Activated T-cell treated with anti-CD3 and anti-CD28 coated beads for 48 hours (primary cell): ENCODE data around the gene KCNQ1.

ENCODE experiments used
- DNase-seq: peaks from one replicate; pipeline ENCODE4 v3.0.0-alpha.2; 2020; ENCODE audit warnings: low read depth

The KCNQ1 gene

DNA sequence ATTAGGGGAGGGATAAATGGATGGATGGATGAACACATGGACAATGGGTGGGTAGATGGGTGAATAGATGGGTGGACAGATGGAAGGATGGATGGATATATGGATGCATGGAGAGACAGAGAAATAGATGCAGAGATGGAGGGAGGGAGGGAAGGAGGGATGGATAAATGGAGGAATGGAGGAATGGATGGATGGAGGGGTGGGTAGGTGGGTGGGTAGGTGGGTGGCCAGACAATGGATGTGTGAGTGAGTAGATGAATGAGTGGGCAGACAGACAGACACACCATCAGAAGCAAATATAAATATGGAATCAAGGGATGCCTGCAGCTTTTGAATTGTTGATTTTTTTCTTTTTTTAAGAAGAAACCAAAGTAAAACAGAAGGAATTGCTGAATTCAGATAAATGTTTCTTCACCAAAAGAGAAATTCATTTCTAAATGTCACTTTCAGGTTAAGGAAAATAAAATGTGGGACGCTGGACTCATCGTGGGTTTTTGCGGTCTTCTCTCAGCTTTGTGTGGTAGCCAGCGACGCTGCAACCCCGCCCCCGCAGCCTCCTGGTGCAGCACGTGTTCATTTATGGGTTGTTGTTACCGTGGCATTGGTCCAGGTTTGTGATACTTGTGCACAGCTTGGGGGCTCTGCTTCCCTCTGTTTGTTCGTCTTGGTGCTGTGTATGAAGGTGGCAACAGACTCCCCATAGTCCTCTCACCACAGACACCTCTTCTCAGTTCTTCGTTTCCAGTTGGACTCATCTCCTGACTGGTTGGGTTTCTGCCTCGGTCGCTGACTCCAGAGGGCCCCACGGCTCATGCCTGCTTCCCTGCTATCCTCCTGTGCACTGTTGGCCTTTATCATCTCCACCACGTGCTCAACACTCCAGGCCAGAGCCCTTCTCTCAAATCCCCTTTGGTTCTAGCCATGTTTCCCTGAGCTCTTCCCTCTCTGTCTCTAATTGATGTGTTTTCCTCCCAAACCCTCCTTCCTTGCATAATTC is 364.3 kb downstream of the KCNQ1 start:
- no peak for DNase-seq

DNA sequence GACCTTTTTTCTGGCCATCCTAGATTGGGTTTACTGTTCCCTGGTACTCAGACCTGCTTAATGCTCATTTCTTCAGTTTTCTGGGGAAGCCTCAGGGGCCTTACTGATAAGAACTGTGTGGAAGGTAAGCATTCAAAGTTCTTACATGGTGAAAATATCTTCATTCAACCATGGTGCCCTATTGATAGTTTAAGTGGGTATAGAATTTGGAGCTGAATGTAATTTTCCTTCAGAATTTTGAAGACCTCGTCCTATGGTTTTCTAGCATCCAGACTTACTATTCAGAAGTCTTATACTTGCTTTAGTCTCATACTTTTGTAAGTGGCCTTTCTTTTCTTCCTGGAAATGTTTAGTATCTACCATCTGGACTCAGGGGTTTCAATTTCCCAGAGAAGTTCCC is 365.0 kb downstream of the KCNQ1 start:
- DNase-seq = no peak

DNA sequence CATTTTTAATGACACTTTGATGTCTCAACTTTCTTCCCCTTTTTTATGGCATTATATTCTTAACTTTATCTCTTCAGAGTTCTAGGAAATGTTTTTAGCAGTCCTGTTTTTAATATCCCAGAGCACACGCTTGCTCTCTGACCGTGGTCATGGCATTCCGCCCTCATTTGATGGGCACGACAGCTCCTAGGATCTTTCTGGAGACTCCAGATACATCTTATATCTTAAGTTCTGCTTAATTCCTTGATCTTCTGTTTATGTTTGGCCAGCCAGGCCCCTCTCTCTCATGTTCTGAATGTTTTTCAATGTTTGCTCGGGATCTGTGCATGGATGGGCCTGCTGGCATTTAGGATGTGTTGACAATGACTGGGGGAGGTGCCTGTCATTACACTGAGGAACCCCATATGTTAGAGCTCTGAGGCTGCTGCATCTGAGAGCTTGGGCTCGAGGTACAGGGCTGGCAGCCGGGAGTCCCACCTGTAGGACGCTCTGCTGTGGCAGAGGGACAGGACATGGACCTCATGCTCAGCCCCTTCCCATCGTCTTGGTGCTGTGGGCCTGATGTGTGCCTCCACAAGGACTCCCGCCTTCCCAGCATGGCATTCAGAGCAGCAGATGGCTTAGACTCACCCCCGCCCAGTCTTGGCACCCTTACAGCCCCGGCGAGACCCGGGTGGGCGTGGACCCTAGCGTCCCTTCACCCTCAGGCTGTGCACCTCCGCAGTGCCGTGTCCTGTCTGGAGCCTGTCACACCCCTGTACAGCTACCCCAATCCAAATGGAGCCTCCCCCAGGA is 365.8 kb downstream of the KCNQ1 start:
- DNase-seq = no peak

DNA sequence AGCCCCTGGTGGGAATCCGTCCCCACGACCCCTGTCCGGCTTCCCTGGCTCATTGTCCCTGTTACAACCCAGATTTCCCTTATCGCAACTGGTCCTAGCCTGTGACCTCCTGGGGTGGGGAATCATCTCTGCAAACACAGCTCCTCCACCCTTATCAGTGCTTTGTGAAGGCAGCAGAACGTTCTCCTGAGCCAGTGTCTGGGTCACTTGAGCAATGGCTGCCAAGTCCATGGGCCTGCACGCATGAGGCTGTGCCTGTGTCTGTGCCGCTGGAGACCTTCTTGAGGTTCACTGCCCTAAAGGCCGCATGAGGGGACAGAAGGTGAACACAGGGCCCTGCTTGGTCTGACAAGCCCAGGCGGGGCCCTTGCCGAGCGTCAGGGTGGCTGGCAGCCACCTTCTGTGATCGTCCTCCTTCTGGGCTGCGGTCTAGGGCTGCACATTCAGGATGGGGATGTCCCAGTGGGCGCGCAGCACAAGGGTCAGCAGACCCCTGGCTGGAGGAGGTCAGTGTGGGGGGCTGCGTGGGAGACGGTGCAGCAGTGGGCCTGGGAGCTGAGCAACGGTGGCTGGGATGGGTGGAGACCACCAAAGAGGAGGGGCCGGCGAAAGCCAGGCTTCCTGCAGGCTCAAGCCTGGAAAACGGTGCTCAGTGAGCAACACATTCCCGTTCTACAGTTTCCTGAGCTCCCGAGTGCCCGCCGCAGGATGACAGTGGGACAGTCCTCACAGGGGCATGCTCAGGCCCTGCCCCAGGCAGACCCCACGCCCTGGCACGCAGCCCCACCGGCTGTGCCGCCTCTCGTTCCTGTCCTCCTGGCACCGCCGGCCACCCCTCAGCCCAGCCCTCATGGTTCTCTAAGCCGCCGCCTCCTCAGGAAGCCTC is 366.6 kb downstream of the KCNQ1 start:
- DNase-seq = no peak

DNA sequence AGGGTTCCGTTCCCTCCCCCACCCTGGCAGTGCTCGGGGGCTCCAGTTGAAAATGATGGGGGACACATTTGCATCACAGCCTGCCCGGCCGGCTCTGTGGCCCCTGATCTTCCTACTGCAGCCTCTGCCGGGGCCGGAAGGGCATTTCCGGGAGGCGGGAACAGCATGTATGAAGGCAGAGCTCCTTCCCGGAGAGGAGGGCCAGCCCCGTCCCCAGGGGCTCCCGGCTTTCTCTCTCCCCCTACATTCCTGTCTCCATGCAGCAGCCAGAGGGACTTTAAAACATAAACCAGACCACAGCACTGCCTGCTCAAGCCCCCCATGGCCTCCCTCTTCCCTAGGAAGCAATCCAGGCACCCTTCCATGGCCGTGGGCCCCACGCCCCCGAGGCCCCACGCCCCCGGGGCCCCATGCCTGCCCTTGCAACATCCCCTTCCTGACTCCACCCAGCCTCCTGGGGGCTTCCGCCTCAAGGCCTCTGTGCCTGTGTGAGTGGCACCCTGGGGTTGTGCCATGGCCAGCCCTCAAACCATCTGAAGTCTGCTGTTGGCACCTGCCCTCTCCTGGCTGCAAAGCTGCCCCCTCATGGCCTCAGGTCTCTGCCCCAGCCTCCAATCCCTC is 367.7 kb downstream of the KCNQ1 start:
- no peak for DNase-seq

DNA sequence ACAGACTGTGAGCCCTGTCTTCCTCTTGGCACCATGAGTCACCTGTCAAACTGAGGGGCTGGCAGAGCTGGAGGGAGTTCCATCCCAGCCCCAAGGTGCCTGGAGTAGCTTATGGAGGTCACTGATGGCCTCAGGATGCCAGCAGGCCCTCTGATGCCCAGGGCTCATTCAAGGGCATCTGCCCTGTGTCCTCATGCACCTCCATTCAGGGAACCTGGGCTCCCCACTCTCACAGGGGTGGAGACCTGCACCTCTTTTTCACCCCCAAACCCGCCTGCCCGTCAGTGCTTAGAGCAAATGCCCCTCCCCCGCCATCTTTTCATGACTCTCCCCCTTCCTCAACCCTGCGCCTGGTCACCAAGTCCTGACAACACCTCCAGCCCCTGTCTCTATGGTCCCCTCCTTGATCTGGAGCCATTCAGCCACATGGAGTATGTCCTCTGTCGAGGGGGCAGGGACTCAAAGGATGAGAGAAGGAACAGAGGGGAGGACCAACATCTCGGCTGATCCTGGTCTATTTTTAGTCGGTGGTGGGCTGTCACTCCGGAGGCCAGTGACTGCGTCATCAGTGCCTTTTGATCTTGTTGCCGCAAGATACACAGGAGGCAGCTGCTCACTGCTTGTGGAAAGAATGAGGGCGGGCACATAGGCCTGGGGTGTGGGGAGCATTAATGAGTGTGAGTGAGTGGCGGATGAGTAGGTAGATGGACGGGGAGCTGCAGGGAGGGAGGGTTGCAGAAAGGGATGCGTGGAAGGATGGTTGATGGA is 368.5 kb downstream of the KCNQ1 start:
- no peak for DNase-seq

DNA sequence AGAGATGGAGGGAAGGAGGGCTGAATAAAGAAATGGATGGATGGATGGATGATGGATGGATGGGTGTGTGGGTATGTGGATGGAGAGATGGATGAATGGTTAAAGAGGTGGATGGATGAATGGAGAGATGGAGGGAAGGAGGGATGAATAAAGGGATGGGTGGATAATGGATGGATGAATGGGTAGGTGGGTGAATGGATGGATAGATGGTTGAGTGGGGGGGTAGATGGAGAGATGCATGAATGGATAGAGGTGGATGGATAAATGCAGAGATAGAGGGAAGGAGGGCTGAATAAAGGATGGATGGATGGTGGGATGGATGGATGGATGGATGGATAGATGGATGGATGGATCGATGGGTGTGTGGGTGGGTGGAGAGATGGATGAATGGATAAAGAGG is 369.2 kb downstream of the KCNQ1 start:
- DNase-seq = no peak

DNA sequence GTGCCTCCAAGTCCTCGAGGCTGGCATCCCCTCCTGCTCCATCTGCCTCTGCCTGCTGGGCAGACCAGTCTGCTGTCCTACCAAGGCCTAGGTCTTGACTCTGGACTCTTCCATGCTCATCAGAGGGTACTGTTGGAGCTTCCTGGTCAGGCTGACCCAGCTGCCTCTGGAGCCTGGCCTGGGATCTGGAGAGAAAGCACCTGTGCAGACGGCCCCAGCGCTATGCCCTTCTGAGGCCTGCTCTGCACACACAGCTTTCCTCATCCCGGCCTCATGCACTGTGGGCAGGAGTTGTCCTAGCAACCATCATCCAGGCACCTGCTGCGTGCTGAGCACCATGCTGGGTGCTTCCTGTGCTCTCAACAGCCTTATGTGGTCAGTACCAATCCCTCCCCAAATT is 369.9 kb downstream of the KCNQ1 start:
- no peak for DNase-seq

DNA sequence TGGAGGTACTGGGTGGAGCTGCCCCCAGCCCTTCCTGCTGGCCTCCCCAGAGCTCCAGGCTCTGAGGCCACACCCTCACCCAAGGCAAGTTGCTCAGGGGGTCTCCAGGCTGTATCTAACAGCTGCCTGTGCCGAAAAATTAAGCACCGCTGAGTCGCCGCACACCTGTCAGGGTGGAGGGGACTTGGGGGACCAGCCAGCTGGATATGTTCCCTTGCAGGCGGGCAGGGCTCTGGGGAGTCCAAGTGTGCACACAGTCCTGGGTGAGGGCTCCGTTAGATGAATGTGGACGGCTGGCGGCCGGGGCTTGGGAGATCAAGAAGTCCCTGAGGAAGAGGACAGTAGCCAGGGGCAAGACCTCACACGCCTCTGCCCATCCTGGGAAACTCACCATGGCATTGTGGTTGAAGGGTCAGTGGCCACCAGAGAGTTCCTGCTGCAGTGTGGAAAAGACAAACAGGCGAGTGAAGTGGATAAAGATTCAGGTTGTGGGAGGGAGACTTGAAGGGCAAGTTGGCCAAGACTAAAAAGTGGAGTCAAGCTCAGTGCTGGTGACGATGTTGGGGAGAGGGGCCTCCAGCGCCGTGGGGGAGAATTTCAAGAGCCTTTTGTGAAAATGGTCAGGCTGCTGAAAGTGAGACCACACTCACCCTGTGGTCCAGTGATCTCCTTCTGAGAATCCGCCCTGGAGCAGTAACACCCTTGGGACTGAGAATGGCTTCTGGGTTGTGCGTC is 371.1 kb downstream of the KCNQ1 start:
- DNase-seq = no peak

DNA sequence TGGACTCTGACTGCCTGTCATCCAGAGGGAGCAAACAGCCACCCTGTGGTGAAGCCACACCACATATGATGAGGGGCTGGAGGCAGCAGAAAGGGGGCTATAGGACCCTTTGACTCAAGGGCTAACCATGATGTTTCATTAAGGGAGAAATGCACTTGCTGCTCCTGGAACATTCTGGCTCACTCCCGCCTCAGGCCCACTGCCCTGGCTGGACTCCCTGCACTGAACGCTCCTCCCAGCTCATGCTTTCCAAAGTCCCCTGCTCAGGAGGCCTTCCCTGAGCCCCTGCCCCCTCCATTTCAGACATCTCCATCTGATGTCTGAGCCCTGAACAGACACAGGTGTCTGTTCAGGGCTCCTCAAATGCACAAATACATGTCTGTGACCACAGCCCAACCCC is 371.7 kb downstream of the KCNQ1 start:
- no peak for DNase-seq

DNA sequence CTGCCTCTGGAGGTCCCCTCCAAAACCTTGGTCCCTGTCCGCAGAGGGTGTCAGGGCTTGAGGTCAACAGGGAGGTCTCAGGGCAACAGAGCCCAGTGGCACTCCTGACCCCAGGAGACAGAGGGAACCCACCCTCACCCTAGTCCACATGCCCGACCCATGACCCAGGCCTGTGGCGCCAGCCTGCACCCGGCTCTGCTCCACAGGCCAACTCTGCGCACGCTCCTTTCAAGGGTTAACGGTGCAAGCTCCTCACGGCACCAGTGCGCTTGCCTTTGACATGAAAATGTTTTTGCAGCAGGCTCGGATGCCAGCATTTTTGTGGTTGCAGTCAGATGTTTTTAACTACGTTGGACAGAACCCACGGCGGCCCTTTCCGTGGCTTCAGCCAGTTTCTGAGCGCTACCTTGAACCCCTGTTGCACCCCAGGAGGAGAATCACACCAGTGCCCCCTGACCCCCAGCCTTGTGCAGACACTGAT is 372.2 kb downstream of the KCNQ1 start:
- no peak for DNase-seq

DNA sequence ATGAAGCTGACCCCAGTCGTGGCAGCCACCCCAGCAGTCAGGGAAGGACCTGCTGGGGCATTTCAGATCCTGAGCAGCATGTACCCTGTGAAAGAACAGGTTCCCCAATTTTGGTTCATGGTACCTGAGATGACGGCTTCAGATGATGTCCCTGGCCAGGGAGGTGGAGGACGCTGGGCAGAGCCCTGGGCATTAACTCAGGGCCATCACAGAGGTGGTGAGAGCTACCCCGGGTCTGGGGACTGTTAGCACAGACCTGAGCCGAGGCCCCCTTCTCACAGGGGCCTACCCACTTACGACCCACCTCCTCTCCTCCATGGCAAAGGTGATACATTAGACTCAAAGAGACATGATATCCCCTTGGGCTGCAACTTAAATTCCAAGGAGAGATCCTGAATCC is 372.6 kb downstream of the KCNQ1 start:
- DNase-seq = no peak

DNA sequence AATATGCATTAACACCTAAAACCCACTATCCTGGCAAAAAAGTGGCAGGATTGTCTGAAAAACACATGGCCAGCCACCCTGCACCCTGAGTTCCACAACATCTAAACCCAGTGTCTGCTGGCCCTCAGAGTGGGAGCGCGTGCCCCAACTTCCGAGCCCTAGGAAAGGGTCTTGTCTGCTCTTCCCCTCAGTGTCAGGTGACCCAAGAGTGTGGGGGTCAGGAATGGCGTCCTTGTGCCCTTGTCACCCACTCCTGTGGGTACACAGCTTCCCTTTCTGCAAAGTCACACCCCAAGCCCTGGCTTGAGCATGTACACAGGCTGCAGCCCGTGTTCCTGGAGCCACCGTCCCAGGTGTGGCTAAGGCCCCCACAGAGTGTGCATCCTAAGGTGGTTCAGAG is 373.2 kb downstream of the KCNQ1 start:
- DNase-seq = no peak

DNA sequence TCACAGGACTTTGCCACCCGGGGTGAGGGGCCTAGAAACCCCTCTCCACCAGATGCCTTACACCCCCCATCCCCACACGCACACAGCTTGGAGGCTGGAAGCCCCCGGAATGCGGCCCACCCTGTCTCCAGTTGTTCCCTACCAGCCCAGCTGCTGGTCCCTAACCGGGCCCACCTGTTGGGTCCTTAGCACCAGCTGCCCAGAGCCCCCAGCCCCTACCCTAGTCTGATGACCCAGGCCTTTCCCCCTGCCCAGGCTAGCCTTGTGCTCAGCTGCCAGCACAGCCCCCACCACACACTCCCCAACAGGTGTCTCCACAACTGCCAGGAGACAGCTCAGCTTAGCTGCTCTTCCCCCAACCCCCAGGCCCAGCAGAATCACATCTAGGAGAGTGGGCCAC is 373.7 kb downstream of the KCNQ1 start:
- DNase-seq = no peak

DNA sequence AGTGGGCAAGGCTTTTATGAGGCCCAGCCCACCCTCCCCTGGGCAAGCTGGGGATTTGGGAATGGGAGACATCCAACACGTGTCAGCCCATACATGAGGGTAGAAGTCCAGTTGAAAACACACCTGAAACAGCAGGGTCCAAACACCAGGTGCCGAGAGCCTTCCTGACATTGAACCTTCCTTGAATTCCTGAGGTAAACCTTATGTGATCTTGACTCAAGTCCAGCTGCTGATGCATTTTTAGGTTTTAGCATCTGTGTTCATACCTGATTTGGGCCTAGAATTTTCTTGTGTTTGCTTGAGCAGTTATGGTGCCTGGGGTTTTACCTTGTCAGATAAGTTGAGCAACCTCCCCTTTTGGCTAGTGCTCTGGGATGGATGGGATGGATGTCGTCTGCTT is 374.5 kb downstream of the KCNQ1 start:
- no peak for DNase-seq

DNA sequence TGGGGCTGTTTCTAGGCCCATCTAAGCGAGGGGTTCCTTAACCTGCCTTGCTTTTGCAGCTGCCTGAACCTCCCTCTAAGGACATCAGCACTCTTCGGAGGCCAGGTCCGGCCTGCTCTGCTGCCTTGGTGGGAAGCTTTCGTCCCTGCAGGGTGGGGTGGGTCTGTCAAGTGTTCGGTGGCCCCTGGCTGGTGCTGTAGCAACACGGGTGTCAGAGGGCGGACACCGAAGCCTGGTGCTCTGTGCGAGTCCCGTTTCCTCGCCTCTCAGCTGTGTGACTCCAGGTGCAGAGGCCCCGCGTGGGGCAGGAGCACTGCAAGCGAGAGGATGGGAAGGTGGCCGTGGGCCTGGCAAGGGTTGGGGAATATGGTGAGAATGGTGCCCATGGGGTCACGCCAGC is 376.2 kb downstream of the KCNQ1 start:
- no peak for DNase-seq

DNA sequence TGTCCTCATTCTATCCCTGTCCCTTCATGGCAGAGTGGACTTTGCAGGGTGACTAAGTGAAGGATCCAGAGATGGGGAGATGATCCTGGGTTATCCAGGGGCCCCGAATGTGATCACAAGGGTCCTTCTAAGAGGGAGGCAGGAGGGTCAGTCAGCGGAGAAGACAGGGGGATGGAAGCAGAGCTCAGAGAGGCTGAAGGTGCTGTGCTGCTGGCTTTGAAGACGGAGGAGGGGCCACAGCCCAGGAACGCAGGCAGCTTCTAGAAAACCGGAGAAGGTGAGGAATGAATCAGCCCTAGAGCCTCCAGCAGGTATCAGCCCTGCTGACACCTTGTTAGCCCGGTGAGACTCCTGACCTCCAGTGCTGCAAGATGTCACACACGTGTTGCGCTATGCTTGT is 377.1 kb downstream of the KCNQ1 start:
- DNase-seq = no peak

DNA sequence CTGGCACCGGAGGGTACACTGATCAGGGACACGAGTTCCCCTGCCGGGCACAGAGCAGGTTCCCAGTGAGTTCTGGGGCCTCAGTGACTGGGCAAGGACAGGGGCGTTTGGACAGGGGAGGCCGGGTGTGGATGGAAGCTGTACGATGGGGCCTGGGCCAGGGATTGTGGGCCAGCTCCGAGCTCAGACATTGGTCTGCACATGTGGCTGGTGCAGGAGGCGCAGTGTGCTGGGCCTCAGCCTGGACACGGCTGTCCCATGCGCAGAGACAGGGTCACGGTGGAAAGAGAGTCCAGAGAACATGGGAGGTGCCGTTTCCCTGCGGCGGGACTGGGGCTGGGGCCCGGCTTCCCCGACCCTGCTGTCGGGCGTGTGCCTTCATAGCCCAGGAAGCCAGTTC is 380.0 kb downstream of the KCNQ1 start:
- no peak for DNase-seq

DNA sequence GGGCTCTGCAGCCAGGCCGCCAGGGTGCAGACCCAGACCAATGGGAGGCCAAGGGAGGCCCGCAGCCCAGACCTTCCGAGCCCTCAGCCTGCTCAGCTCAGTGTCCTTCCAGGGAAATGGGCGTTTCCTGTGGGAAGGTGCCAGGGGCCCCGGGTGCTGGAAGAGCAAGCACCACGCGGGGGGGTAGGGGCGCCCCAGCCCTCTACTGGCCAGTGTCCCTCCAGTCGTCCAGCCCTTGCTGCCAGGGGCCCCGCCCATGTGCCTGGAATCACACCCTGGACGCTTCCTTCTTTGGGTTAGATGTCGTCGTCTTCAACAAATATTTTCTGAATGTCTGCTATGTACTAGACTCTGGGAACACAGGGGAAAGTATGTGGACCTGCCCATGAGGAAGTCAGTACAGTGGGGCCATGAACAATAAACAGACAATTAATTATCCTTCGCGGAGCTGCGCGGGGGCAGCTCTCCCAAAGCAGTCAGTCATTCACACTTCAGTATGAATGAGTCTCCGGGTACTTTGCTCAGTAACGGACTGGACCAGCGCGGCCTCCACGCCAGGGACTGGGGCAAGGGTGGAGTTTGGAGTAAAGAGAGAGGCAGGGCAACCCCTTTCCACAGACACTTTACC is 380.6 kb downstream of the KCNQ1 start:
- DNase-seq = no peak
